NCI-H1048 (cell line): ENCODE measurements around the gene WWTR1.

Experiments
- DNase-seq: peaks from one replicate; lab custom pipeline; 2025; lab: John Stamatoyannopoulos, UW

The WWTR1 gene

DNA sequence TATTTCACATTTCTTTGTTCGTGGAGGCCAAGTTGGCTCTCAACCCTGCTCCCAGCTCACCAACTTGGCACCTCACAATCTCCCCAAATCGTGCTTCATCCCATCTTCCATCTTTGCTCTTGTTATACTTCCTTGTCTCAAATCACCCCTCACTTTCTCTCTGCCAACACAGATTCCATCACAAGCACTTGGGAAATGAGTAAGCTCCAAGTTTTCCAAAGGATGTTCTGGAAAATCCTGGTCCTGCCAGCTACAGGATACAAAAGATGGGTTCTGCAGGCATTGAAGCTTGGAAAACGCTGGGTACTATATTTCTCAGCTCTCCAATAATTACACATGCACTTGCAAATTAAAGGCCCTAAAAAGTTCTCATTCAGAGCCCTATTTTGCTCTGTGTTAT, 187.4 kb downstream of the WWTR1 start:
- DNase-seq: no peak

DNA sequence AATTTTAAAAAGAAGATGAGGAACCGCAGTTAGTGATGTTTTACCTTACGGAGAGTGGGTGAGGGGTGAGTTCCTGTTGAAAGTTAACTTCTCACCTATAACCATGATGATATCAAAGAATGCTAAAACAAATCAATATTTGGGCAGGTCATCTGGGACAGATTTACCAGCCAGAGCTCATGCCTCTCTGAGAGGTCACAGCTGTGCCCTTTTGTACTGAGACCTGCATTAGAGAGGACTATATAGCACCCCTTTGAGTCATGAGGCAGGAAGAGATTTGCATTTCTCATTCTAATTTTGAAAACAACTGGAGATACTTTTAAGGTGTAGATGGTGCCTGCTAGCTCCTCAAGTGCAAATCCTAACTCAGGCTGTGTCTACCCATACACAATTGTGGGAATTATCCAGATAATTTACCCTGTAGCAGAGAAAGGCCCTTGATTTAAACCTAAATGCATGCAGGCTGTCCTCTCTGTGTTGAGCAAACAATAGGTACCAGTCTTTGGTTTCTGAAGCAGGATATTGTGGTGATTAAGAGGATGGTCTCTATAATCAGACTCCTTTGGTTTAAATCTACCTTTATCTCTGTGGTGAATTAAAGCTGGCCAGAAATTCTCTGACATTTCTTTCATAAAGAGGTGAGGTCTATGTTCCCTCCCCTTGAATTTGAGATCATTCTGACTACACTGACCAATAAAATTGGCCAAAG, 189.2 kb downstream of the WWTR1 start:
- no peak for DNase-seq
